Fibroblast of villous mesenchyme (primary cell): ENCODE data around the gene ADGRL3. TPM values are rescaled to one million over a fixed set of nuclear protein-coding genes. Genes with fewer than 3 reads are reported as not detected.
A peak's percentile ranks its signal among the peaks of the same experiment; 100 is the strongest.

Experiments used
- DNase-seq: peaks from one replicate; pipeline ENCODE4 v3.0.0-alpha.2; 2010; ENCODE audit warnings: low read depth
- H3K4me3 ChIP-seq: 2 replicates; pipeline ENCODE4 v1.5.1; 2011; ENCODE audit warnings: low read depth, mild to moderate bottlenecking, low read length
- CTCF ChIP-seq: IDR thresholded peaks from 2 replicates; pipeline ENCODE4 v1.5.1; 2012; ENCODE audit warnings: low read depth, mild to moderate bottlenecking, low read length; ENCODE audit not compliant: insufficient read depth
- total RNA-seq: library from RNA; depleted of rRNA; stranded (reverse); fragments of >200 nt; gene quantifications from 2 replicates; pipeline ENCODE4 v1.2.3, GENCODE V29; 2012

The ADGRL3 gene
- total RNA-seq, 1 donor = 2.2 TPM

- H3K4me3 ChIP-seq = no peak overlapping the region
- no peak for DNase-seq
- TF ChIP-seq CTCF = no peak
Observed at GRCh38 chr4:61195101-61195500, 5.0 kb upstream of the ADGRL3 start.

GRCh38 chr4:61198686-61199085 is 1.4 kb upstream of the ADGRL3 start:
- no peak overlapping the region for H3K4me3 ChIP-seq
- TF ChIP-seq CTCF = no peak
- no peak for DNase-seq

- no peak for DNase-seq
- TF ChIP-seq CTCF = no peak
- no peak overlapping the region for H3K4me3 ChIP-seq
Observed at GRCh38 chr4:61199873-61200186, 296 bp upstream of the ADGRL3 start.

- no peak for TF ChIP-seq CTCF
- peak; percentile 4 for DNase-seq
Observed at GRCh38 chr4:61200916-61201526, 895 bp downstream of the ADGRL3 start.

GRCh38 chr4:61201561-61201960 is 1.4 kb downstream of the ADGRL3 start:
- no peak for DNase-seq
- TF ChIP-seq CTCF = no peak
- peak overlapping the region; percentile 30 for H3K4me3 ChIP-seq

More at GRCh38 chr4:61200916-61201526, 895 bp downstream of the ADGRL3 start:
- H3K4me3 ChIP-seq = peak overlapping the region; percentile 30

- no peak for DNase-seq
- no peak overlapping the region for H3K4me3 ChIP-seq
- TF ChIP-seq CTCF = no peak
Observed at GRCh38 chr4:61201961-61202637, 2.0 kb downstream of the ADGRL3 start.
